ENCODE data around the gene FOXS1.

The FOXS1 gene

GRCh38 chr20:31845300-31845863, at the start of gene FOXS1:
Gene FOXS1 (minus strand): TSS chr20:31845604. CDS start chr20:31845542, 62 bp downstream.
- no peak for DNase-seq

- DNase-seq, result no peak
Observed at GRCh38 chr20:31890646-31891045, 45.2 kb upstream of the FOXS1 start.

GRCh38 chr20:31883829-31884228, 38.4 kb upstream of the FOXS1 start:
- DNase-seq, result no peak

- DNase-seq, result no peak
Observed at GRCh38 chr20:31881945-31882344, 36.5 kb upstream of the FOXS1 start.

- peak; percentile 52 for DNase-seq
Observed at GRCh38 chr20:31879143-31879987, 34.0 kb upstream of the FOXS1 start.

- no peak for DNase-seq
Observed at GRCh38 chr20:31877684-31878083, 32.3 kb upstream of the FOXS1 start.

GRCh38 chr20:31875671-31876070, 30.3 kb upstream of the FOXS1 start:
- no peak for DNase-seq

- no peak for DNase-seq
Observed at GRCh38 chr20:31872406-31872805, 27.0 kb upstream of the FOXS1 start.

GRCh38 chr20:31871618-31871954, 26.2 kb upstream of the FOXS1 start:
- DNase-seq, result no peak

- no peak for DNase-seq
Observed at GRCh38 chr20:31870726-31871617, 25.6 kb upstream of the FOXS1 start.

- peak; percentile 24 for DNase-seq
Observed at GRCh38 chr20:31869942-31870725, 24.7 kb upstream of the FOXS1 start, which contains the start of the genes DUSP15 and TTLL9. Gene DUSP15 (minus strand): TSS chr20:31870527. CDS start chr20:31870337, 190 bp downstream. Gene TTLL9 (plus strand): TSS chr20:31870634. CDS start chr20:31871127, 493 bp downstream.

GRCh38 chr20:31869673-31869941, 24.2 kb upstream of the FOXS1 start:
- no peak for DNase-seq

GRCh38 chr20:31868853-31869672, 23.7 kb upstream of the FOXS1 start:
- DNase-seq, result no peak

- no peak for DNase-seq
Observed at GRCh38 chr20:31866221-31866620, 20.8 kb upstream of the FOXS1 start.

- DNase-seq, result no peak
Observed at GRCh38 chr20:31864521-31865400, 19.4 kb upstream of the FOXS1 start.

GRCh38 chr20:31863296-31864085, 18.1 kb upstream of the FOXS1 start:
- DNase-seq, result no peak

- no peak for DNase-seq
Observed at GRCh38 chr20:31862506-31862905, 17.1 kb upstream of the FOXS1 start.

- no peak for DNase-seq
Observed at GRCh38 chr20:31862157-31862470, 16.7 kb upstream of the FOXS1 start.

GRCh38 chr20:31861385-31862156, 16.2 kb upstream of the FOXS1 start:
- DNase-seq, result no peak

- no peak for DNase-seq
Observed at GRCh38 chr20:31861135-31861384, 15.7 kb upstream of the FOXS1 start.

All from cortex of kidney (tissue), 1 donor.